Suprapubic skin (tissue), 3 donors: ENCODE results near the gene SIRPB1.

Experiments used
- EP300 ChIP-seq: sonication (generic); formaldehyde crosslinking; IDR thresholded peaks from one replicate; pipeline ENCODE4 v1.6.1; 2017; ENCODE audit warnings: antibody characterized with exemption
- POLR2A ChIP-seq, 2 donors: fragments of 450-650 bp; IDR thresholded peaks; one replicate each; pipeline ENCODE4 v1.6.1; 2017; ENCODE audit warnings: antibody characterized with exemption in 2 of 2, mild to moderate bottlenecking in 2 of 2, moderate library complexity in 2 of 2
- TF ChIP-seq, protein P1 (sequence below), 2 donors: fragments of 200-600 bp in 1 of 2; fragments of 450-650 bp in 1 of 2; sonication (generic) in 1 of 2; IDR thresholded peaks; one replicate each; pipeline ENCODE4 v1.5.1; 2016 to 2019; ENCODE audit warnings: antibody characterized with exemption in 2 of 2, mild to moderate bottlenecking in 1 of 2, moderate library complexity in 1 of 2

DNA sequence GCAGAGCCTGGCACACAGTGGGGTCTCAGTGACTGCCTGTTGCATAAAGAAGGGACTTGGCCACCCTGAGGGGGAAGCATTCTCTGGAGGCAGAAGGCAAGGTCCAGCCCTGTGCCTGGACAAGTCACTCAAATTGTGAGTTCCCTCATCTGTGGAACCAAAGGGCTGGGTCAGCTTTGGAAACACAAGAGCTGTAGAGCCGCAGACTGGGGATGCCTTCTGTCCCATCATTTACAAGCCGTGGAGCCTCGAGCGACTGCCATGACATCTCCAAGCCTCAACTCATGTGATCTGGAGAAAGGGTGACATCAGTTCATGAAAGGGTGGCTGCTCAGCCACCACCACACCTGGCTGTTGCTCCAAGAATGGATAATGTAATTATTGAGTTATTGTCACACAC lies 41.9 kb downstream of the SIRPB1 start:
- TF ChIP-seq, protein P1, sequence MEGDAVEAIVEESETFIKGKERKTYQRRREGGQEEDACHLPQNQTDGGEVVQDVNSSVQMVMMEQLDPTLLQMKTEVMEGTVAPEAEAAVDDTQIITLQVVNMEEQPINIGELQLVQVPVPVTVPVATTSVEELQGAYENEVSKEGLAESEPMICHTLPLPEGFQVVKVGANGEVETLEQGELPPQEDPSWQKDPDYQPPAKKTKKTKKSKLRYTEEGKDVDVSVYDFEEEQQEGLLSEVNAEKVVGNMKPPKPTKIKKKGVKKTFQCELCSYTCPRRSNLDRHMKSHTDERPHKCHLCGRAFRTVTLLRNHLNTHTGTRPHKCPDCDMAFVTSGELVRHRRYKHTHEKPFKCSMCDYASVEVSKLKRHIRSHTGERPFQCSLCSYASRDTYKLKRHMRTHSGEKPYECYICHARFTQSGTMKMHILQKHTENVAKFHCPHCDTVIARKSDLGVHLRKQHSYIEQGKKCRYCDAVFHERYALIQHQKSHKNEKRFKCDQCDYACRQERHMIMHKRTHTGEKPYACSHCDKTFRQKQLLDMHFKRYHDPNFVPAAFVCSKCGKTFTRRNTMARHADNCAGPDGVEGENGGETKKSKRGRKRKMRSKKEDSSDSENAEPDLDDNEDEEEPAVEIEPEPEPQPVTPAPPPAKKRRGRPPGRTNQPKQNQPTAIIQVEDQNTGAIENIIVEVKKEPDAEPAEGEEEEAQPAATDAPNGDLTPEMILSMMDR (IDR thresholded peaks at IDR 0.05): no peak
- TF ChIP-seq POLR2A (IDR thresholded peaks at IDR 0.05) (no peak), EP300 (no peak)
